IPS DF 4.7 (cell line): Measurements from ENCODE around the gene GFER.

ENCODE experiments used
- DNase-seq: peaks from one replicate; pipeline ENCODE4 v3.0.0-alpha.2; 2013; ENCODE audit warnings: low spot score; ENCODE audit errors: extremely low read depth

Gene GFER

DNA sequence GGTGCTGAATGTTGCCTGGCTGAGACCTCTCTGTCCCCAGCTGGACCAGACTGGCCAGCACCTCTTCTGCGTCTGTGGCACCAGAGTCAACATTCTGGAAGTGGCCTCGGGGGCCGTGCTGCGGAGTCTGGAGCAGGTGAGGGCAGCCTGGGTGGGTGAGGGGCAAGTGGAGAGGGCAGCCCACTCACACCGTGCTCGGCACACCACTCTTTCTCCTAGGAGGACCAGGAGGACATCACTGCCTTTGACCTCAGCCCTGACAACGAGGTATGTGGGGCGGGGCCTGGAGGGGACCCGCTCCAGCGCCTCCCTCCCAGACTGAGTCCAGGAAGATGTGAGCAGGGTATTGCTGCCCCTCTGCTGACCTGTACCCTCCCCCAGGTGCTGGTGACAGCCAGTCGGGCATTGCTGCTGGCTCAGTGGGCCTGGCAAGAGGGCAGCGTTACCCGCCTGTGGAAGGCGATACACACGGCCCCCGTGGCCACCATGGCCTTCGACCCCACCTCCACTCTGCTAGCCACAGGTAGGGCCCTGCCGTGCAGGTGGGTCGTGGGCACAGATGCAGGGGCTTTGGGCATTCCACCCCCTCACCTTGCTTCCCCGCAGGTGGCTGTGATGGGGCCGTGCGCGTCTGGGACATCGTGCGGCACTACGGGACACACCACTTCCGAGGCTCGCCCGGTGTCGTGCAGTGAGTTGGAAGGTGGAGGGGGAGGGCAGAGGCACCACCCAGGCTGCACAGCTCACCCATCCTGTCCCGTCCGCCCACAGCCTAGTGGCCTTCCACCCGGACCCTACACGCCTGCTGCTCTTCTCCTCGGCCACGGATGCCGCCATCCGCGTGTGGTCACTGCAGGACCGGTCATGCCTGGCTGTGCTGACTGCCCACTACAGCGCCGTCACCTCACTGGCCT lies 9.6 kb upstream of the GFER start:
- DNase-seq = no peak

- no peak for DNase-seq
These were observed 8.4 kb upstream of the GFER start for GRCh38 chr16:1975432-1976215.

GRCh38 chr16:1976216-1976520 lies 7.8 kb upstream of the GFER start:
- no peak for DNase-seq

GRCh38 chr16:1976951-1977874 lies 6.8 kb upstream of the GFER start:
- no peak for DNase-seq

- DNase-seq = no peak
These were observed 6.1 kb upstream of the GFER start for GRCh38 chr16:1977875-1978268.

GRCh38 chr16:1978476-1979120 lies 5.4 kb upstream of the GFER start:
- no peak for DNase-seq

GRCh38 chr16:1979271-1980029 lies 4.5 kb upstream of the GFER start:
- DNase-seq = no peak

GRCh38 chr16:1980030-1980769 lies 3.8 kb upstream of the GFER start:
- no peak for DNase-seq

DNA sequence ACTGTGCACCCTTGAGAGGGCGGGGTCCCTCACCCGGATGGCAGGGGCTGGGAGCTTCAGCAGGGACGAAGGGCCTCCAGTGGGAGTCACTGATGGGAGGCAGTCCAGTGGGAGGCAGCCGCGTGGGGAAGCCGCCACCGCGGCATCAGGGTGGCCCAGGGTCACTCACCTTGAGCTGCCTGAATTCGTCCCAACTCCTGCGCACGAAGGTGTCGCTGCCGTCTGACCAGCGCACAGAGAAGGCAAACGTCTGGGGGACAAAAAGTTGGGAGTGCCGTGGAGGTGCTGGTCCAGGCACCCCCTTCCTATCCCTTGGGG lies 3.3 kb upstream of the GFER start:
- no peak for DNase-seq

- DNase-seq = no peak
These were observed 2.6 kb upstream of the GFER start, which contains the start of gene NOXO1 for GRCh38 chr16:1981398-1981836. Gene NOXO1 (minus strand): TSS chr16:1981469. CDS start chr16:1981179, 290 bp downstream.

GRCh38 chr16:1982013-1982433 lies 2.0 kb upstream of the GFER start:
- DNase-seq = no peak

GRCh38 chr16:1982991-1983543 lies 926 bp upstream of the GFER start:
- no peak for DNase-seq

GRCh38 chr16:1984347-1985225 lies 593 bp downstream of the GFER start:
- DNase-seq = no peak

DNA sequence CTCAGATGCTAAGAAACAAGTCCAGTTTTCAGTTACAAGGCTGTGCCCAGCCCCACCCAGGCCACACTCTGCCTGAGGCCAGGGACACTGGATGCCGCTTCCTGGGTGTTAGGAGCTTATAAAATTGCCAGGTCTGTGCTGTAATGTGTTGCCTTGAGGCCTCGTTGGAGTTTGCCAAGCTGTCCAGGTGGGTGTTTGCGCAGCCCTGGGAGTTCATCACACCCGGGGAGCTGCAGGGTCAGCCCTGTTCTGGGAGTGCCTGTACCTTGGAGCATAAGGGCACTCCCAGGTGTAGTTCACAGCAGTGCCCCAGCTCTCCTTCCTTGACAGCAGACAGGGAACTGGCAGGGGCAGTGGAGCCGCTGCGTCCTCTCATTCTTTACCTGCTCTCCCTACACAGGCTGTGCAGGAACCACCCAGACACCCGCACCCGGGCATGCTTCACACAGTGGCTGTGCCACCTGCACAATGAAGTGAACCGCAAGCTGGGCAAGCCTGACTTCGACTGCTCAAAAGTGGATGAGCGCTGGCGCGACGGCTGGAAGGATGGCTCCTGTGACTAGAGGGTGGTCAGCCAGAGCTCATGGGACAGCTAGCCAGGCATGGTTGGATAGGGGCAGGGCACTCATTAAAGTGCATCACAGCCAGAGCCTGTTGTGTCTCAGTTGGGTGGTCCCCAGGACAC lies 1.6 kb downstream of the GFER start:
- no peak for DNase-seq

- no peak for DNase-seq
These were observed 3.2 kb downstream of the GFER start for GRCh38 chr16:1987198-1987597.

DNA sequence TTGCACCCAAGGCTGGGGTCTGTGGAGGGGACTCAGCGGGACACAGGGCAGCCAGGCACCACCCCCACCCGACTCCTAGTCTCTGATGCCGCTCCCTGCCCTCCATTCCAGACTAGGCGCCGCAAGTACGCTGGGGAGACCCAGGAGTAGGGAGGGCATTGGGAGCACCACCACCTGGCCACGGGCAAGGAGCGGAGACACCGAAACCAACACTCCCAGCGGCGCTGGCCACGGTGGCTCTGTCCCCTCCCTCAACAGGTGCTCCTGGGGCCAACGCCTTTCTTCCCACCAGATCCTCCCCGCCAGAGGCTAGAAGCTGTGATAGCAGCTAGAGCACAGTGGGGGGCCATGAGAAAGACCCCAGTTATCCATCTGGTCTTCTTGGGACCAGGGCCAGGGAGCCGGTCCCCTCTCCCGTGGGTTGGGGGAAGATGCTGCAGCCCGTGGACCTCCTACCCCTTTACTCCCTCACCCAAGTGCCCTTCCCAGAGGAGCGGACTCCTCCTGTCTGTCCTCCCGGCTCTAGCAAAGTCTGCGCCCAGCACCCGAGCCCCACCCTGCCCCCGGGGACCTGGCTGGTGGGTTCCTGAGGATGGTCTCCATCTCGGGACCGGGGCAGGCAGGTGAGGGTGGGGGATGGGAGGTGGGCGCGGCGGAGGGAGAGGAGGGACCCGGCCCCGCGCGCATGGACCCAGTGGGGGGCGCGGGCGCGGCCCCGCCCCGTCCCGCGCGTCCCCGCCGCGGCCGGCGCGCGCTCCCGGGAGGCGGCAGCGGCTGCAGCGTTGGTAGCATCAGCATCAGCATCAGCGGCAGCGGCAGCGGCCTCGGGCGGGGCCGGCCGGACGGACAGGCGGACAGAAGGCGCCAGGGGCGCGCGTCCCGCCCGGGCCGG lies 5.5 kb downstream of the GFER start, which contains the start of gene SYNGR3:
Gene SYNGR3, plus strand, starts transcription at position 762 of the 892 bp plus-strand sequence. CDS start 133 bp downstream, outside the sequence.
- DNase-seq = no peak

DNA sequence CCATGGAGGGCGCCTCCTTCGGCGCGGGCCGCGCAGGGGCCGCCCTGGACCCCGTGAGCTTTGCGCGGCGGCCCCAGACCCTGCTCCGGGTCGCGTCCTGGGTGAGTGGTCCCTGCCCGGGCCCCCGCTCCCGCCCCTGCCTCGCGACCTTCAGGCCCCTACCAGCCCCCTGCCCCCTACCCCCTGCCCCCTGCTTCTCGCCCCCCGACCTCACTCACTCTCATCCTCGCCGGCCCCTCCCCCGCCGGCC lies 6.0 kb downstream of the GFER start:
- no peak for DNase-seq
